Thymus (tissue), 11 donors: ENCODE data around the gene HDAC4. TPM values are rescaled to one million over a fixed set of nuclear protein-coding genes. Genes with fewer than 3 reads are reported as not detected.

Experiments used
- DNase-seq, 9 donors: peaks; one replicate each; pipeline ENCODE4 v3.0.0-alpha.2; 2013; ENCODE audit warnings: low spot score in 9 of 9, low read depth in 6 of 9, missing footprints in 1 of 9
- H3K27ac ChIP-seq, 2 donors: one replicate each; pipeline ENCODE4 v1.5.1; 2013; ENCODE audit warnings: control low read depth in 1 of 2, low read depth in 1 of 2, low read length in 1 of 2, mild to moderate bottlenecking in 1 of 2, moderate library complexity in 1 of 2
- H3K27me3 ChIP-seq, 2 donors: one replicate each; pipeline ENCODE4 v1.5.1; 2013; ENCODE audit warnings: low read length in 1 of 2; ENCODE audit not compliant: control insufficient read depth in 2 of 2, insufficient read depth in 1 of 2
- H3K36me3 ChIP-seq, 2 donors: one replicate each; pipeline ENCODE4 v1.5.1; 2013; ENCODE audit warnings: low read length in 1 of 2, mild to moderate bottlenecking in 1 of 2, moderate library complexity in 1 of 2; ENCODE audit not compliant: control insufficient read depth in 2 of 2, insufficient read depth in 2 of 2
- H3K4me1 ChIP-seq, 2 donors: one replicate each; pipeline ENCODE4 v1.5.1; 2013; ENCODE audit warnings: low read length in 2 of 2; ENCODE audit not compliant: control insufficient read depth in 2 of 2, insufficient read depth in 2 of 2
- H3K4me3 ChIP-seq, 2 donors: one replicate each; pipeline ENCODE4 v1.5.1; 2013; ENCODE audit warnings: low read length in 2 of 2, control low read depth in 1 of 2, mild to moderate bottlenecking in 1 of 2
- H3K9me3 ChIP-seq, 2 donors: one replicate each; pipeline ENCODE4 v1.5.1; 2013; ENCODE audit warnings: low read length in 1 of 2, mild to moderate bottlenecking in 1 of 2; ENCODE audit not compliant: control insufficient read depth in 2 of 2, insufficient read depth in 1 of 2
- WGBS: extraction: QIAGEN DNeasy Blood & Tissue Kit; methylation state at CpG from one replicate; pipeline ENCODE4 v1.1.7; 2013; 5-methylcytosine and 5-hydroxymethylcytosine counted together
- polyA plus RNA-seq: library from polyadenylated mRNA; stranded (reverse); fragments of 200-250 nt; gene quantifications from one replicate; pipeline ENCODE4 v1.2.3, GENCODE V29; 2013
- total RNA-seq: library from RNA; stranded (reverse); fragments of 120-200 nt; gene quantifications from one replicate; pipeline ENCODE4 v1.2.4, GENCODE V29; 2013
- donor health status: healthy.

The HDAC4 gene
- total and polyA plus RNA-seq, 2 donors = 7.8 to 17.9 TPM

- H3K9me3 ChIP-seq = peaks cover 2 to 7% of the 10 kb centered on the region in 2 donors
- no peaks in the 10 kb centered on the region for H3K27me3 ChIP-seq
- WGBS = 98% methylated on average over 1 of the region's 1 CpG
- peaks cover 3% of the 10 kb centered on the region in 2 donors for H3K4me1 ChIP-seq
- no peak overlapping the region for H3K27ac ChIP-seq
- H3K4me3 ChIP-seq = no peak overlapping the region
- no peaks in the 10 kb centered on the region for H3K36me3 ChIP-seq
- DNase-seq = no peak
Measured at GRCh38 chr2:239432174-239432573, 31.4 kb upstream of the HDAC4 start.

GRCh38 chr2:239431536-239431935 lies 30.7 kb upstream of the HDAC4 start:
- Histone ChIP-seq H3K4me3 (no peak overlapping the region), H3K27ac (no peak overlapping the region), H3K4me1 (peaks cover 3% of the 10 kb centered on the region in 2 donors), H3K9me3 (peaks cover 2 to 7% of the 10 kb centered on the region in 2 donors), H3K36me3 (no peaks in the 10 kb centered on the region), H3K27me3 (peaks cover 0 to 1% of the 10 kb centered on the region in 2 donors)
- DNase-seq = no peak
- WGBS = 94% methylated on average over 5 of the region's 5 CpGs

DNA sequence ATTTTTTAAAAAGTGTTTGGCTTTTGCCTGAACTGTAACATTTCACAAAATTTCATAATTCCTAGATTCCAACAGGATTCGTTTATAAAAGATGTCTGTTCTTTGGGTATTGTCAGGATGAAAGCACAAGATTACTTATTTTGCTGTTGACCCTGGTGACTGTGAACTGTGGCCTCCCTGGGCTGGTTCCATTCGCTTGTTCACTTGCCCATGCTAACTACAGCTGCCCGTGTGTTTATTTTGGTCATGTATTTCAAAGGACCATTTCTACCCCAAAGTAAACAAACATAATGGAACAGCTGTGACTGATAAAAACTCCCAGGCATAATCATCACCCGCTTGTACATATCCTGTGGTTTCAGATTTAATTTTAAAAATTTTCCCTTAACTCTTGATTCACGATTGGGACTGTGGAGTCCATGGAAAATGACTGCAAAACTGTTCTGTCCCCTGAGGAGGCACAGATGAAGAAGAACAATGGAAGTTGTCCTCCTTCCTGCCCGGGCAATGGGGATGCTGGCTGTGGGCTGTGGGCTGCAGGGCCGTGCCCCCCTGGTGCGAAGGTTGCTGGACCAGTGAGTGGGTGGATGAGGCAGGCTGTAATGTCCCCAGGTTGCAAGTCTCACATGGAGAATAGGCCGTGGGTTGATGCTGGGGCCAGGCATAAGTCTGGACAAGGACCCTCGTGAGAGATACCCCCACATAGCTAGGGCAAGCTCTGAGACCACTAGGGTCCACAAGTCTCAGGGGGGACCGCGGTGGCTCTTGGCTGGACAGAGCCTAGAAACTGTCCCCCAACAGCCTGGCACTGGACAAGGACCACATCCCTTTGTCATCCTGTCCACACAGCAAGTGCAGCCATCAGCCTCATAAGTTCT lies 28.9 kb upstream of the HDAC4 start:
- Histone ChIP-seq H3K9me3 (peaks cover 2 to 7% of the 10 kb centered on the region in 2 donors), H3K27ac (no peak overlapping the region), H3K27me3 (peaks cover 0 to 3% of the 10 kb centered on the region in 2 donors), H3K4me1 (peaks cover 3% of the 10 kb centered on the region in 2 donors), H3K4me3 (no peak overlapping the region), H3K36me3 (no peaks in the 10 kb centered on the region)
- WGBS = 91% methylated on average over 12 of the region's 12 CpGs
- DNase-seq = no peak

- Histone ChIP-seq H3K9me3 (peaks cover 0 to 2% of the 10 kb centered on the region in 2 donors), H3K27me3 (peaks cover 0 to 3% of the 10 kb centered on the region in 2 donors), H3K4me1 (no peaks in the 10 kb centered on the region), H3K27ac (no peak overlapping the region), H3K4me3 (no peak overlapping the region), H3K36me3 (no peaks in the 10 kb centered on the region)
- 97% methylated on average over 10 of the region's 10 CpGs for WGBS
- DNase-seq = no peak
Measured at GRCh38 chr2:239425631-239426030, 24.8 kb upstream of the HDAC4 start.

DNA sequence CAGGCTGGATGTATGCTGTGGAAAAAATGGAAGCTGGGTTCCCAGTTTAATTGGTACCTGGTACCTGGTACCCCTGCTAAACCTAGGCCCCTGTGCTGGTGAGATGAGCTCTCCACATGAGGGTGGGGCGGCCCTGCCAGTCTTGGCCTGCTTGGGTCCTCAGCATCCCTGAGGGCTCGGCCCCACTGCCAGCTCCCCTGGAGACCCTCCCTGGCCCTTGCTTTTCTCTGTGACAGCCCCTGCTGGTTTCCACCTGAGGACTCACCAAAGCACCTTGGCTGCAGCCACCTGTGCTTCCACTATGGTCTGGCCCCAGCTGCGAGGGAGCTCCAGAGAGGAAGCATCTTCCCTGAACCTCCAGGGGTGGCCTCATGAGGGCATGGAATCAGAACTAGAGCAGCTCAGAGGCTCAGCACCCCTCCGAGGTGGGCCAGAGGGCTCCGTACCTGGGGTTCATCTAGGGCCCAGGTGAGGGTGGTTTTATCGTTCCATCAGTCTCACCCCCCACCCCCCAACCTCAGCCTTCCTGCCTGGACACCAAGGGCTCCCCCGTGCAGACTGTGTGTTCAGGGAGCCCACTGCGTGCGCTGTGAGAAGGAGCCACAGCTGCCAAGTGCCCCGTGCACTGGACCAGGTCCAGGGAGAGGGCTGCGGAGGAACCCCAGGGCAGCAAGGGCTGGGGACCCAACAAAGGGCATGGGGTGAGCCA lies 23.7 kb upstream of the HDAC4 start:
- 91% methylated on average over 11 of the region's 11 CpGs for WGBS
- no peak overlapping the region for H3K27ac ChIP-seq
- no peak overlapping the region for H3K4me3 ChIP-seq
- peaks cover 0 to 3% of the 10 kb centered on the region in 2 donors for H3K27me3 ChIP-seq
- H3K36me3 ChIP-seq = no peaks in the 10 kb centered on the region
- peaks cover 0 to 2% of the 10 kb centered on the region in 2 donors for H3K9me3 ChIP-seq
- DNase-seq = no peak
- H3K4me1 ChIP-seq = no peaks in the 10 kb centered on the region

GRCh38 chr2:239423551-239423950 lies 22.7 kb upstream of the HDAC4 start:
- no peak overlapping the region for H3K4me3 ChIP-seq
- no peaks in the 10 kb centered on the region for H3K36me3 ChIP-seq
- 95% methylated on average over 4 of the region's 4 CpGs for WGBS
- no peaks in the 10 kb centered on the region for H3K4me1 ChIP-seq
- DNase-seq = no peak
- H3K9me3 ChIP-seq = peaks cover 0 to 2% of the 10 kb centered on the region in 2 donors
- peaks cover 0 to 3% of the 10 kb centered on the region in 2 donors for H3K27me3 ChIP-seq
- H3K27ac ChIP-seq = no peak overlapping the region

- H3K27ac ChIP-seq = no peak overlapping the region
- peaks cover 0 to 3% of the 10 kb centered on the region in 2 donors for H3K27me3 ChIP-seq
- H3K4me3 ChIP-seq = no peak overlapping the region
- no peaks in the 10 kb centered on the region for H3K4me1 ChIP-seq
- DNase-seq = no peak
- 95% methylated on average over 4 of the region's 4 CpGs for WGBS
- no peaks in the 10 kb centered on the region for H3K36me3 ChIP-seq
- no peaks in the 10 kb centered on the region for H3K9me3 ChIP-seq
Measured at GRCh38 chr2:239421851-239422250, 21.0 kb upstream of the HDAC4 start.

DNA sequence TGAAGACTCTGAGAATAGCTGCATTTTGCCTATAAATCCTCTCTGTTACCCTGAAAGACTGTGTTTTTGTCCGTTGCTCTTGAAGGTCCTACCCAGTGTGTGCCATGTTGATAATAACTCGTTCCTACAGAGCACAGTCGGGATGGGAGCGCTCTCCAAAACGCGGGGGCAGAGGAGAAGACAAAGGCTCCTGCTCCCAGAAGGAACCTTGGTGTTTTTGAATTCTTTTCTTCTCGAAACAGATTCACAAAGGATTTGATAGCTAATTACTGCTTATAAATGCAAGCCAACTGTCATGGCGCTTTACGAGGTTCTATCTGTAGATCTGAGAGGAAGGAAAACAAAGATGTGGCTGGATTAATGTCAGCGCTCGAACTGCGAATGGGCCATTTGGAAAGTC lies 19.3 kb upstream of the HDAC4 start:
- H3K4me1 ChIP-seq = no peaks in the 10 kb centered on the region
- H3K27me3 ChIP-seq = no peaks in the 10 kb centered on the region
- no peak overlapping the region for H3K27ac ChIP-seq
- H3K4me3 ChIP-seq = no peak overlapping the region
- 96% methylated on average over 12 of the region's 12 CpGs for WGBS
- DNase-seq = no peak
- H3K36me3 ChIP-seq = no peaks in the 10 kb centered on the region
- H3K9me3 ChIP-seq = no peaks in the 10 kb centered on the region

GRCh38 chr2:239418918-239419317 lies 18.1 kb upstream of the HDAC4 start:
- WGBS = 98% methylated on average over 1 of the region's 1 CpG
- no peaks in the 10 kb centered on the region for H3K9me3 ChIP-seq
- H3K36me3 ChIP-seq = no peaks in the 10 kb centered on the region
- H3K4me1 ChIP-seq = no peaks in the 10 kb centered on the region
- DNase-seq = no peak
- H3K27ac ChIP-seq = no peak overlapping the region
- H3K27me3 ChIP-seq = no peaks in the 10 kb centered on the region
- no peak overlapping the region for H3K4me3 ChIP-seq
